A549 (cell line): ENCODE measurements around the gene COBL. TPM values are rescaled to one million over a fixed set of nuclear protein-coding genes. Genes with fewer than 3 reads are reported as not detected.
A peak's percentile ranks its signal among the peaks of the same experiment; 100 is the strongest.

Source experiments
- ATAC-seq, 2 experiments: fragments of 200-7000 bp in 1 of 2; fragments of >200 bp in 1 of 2; cut with Nextera tagmentation in 1 of 2; cut with Tn5 transposase in 1 of 2; 3 replicates each; pipeline versions ENCODE4 v1.8.0 to v1.9.1; 2018 to 2020; ENCODE audit warnings: mild to moderate bottlenecking in 1 of 2, moderate library complexity in 1 of 2
- CTCF ChIA-PET: fragments of 300-600 bp; sonication (Branson Sonifier 250); formaldehyde crosslinking; extraction: SDS; loops from one replicate; lab custom pipeline; 2021; ENCODE audit warnings: antibody characterized with exemption, inconsistent platforms; lab: Yijun Ruan, JAX
- POLR2A ChIA-PET: fragments of 350-600 bp; formaldehyde crosslinking; extraction: SDS; loops from one replicate; lab custom pipeline; 2021; ENCODE audit warnings: antibody characterized with exemption, inconsistent platforms; lab: Yijun Ruan, JAX
- DNase-seq, 2 experiments: peaks; one replicate each; pipeline versions ENCODE4 v3.0.0 to v3.0.0-alpha.2; 2011 to 2016; ENCODE audit warnings: low read depth in 1 of 2, low spot score in 1 of 2
- FAIRE-seq: peaks from 2 replicates; lab custom pipeline; 2011; peaks lifted over from hg19 to GRCh38; lab: Jason Lieb, UNC
- H3K27ac ChIP-seq, 2 experiments: fragments of >200 bp; sonication (Bioruptor Twin); formaldehyde crosslinking; 3 replicates each; pipeline ENCODE4 v1.5.1; 2016 to 2017
- H3K4me1 ChIP-seq: fragments of >200 bp; sonication (Bioruptor Twin); formaldehyde crosslinking; 3 replicates; pipeline ENCODE4 v1.6.1; 2016
- H3K4me2 ChIP-seq: fragments of >200 bp; sonication (Bioruptor Twin); formaldehyde crosslinking; 3 replicates; pipeline ENCODE4 v1.6.1; 2016
- H3K4me3 ChIP-seq: fragments of >200 bp; sonication (Bioruptor Twin); formaldehyde crosslinking; 3 replicates; pipeline ENCODE4 v1.5.1; 2016
- H3K9me3 ChIP-seq: fragments of >200 bp; sonication (Bioruptor Twin); formaldehyde crosslinking; 3 replicates; pipeline ENCODE4 v1.6.1; 2016
- BHLHE40 ChIP-seq: IDR thresholded peaks from 2 replicates; pipeline ENCODE4 v1.6.1; 2012; ENCODE audit warnings: low read depth, low read length, inconsistent platforms
- CBX8 ChIP-seq: fragments of 200-600 bp; sonication (generic); IDR thresholded peaks from 2 replicates; pipeline ENCODE4 v1.6.1; 2016
- CHD4 ChIP-seq: fragments of 200-600 bp; sonication (generic); IDR thresholded peaks from 2 replicates; pipeline ENCODE4 v1.6.1; 2016; ENCODE audit warnings: antibody characterized with exemption, mild to moderate bottlenecking, borderline replicate concordance
- EHMT2 ChIP-seq: fragments of 200-600 bp; sonication (generic); IDR thresholded peaks from 2 replicates; pipeline ENCODE4 v1.6.1; 2016; ENCODE audit warnings: antibody characterized with exemption, low read depth, mild to moderate bottlenecking, moderate library complexity
- ESRRA ChIP-seq: fragments of 150-350 bp; IDR thresholded peaks from 2 replicates; pipeline ENCODE4 v1.6.1; 2014; ENCODE audit warnings: mild to moderate bottlenecking, low read length, borderline replicate concordance
- FOSL2 ChIP-seq, 2 experiments: fragments of 450-650 bp in 1 of 2; fragments of >200 bp in 1 of 2; sonication (Bioruptor Twin) in 1 of 2; formaldehyde crosslinking; IDR thresholded peaks; 2 replicates each; pipeline versions ENCODE4 v1.5.0 to v1.6.1; 2016 to 2020; ENCODE audit warnings: mild to moderate bottlenecking in 1 of 2, moderate library complexity in 1 of 2
- FOXS1 ChIP-seq: fragments of 250-450 bp; sonication (Bioruptor Pico); IDR thresholded peaks from 2 replicates; pipeline ENCODE4 v1.5.0; 2020; ENCODE audit warnings: mild to moderate bottlenecking, moderate library complexity
- HEYL ChIP-seq: fragments of 250-450 bp; sonication (Bioruptor Pico); IDR thresholded peaks from 2 replicates; pipeline ENCODE4 v1.8.0; 2021; ENCODE audit warnings: mild to moderate bottlenecking, moderate library complexity
- HOXB5 ChIP-seq: fragments of 250-450 bp; sonication (Bioruptor Pico); IDR thresholded peaks from 2 replicates; pipeline ENCODE4 v1.5.0; 2020; ENCODE audit warnings: mild to moderate bottlenecking, moderate library complexity
- KDM1A ChIP-seq: fragments of 200-600 bp; sonication (generic); IDR thresholded peaks from 2 replicates; pipeline ENCODE4 v1.6.1; 2016; ENCODE audit warnings: low read depth, mild to moderate bottlenecking
- MYC ChIP-seq: IDR thresholded peaks from 2 replicates; pipeline ENCODE4 v1.6.1; 2012; ENCODE audit warnings: mild to moderate bottlenecking, inconsistent platforms, low read length, improper control_type of control experiment, borderline replicate concordance
- NPAS2 ChIP-seq: fragments of 250-450 bp; sonication (Bioruptor Pico); IDR thresholded peaks from 2 replicates; pipeline ENCODE4 v1.8.0; 2022; ENCODE audit warnings: mild to moderate bottlenecking, moderate library complexity, borderline replicate concordance
- PHF8 ChIP-seq: fragments of 200-600 bp; sonication (generic); IDR thresholded peaks from 2 replicates; pipeline ENCODE4 v1.6.1; 2016; ENCODE audit warnings: low read depth, mild to moderate bottlenecking, antibody characterized with exemption, moderate library complexity, borderline replicate concordance
- POLR2A ChIP-seq: IDR thresholded peaks from 2 replicates; pipeline ENCODE4 v1.6.1; 2012; ENCODE audit warnings: mild to moderate bottlenecking, low read length
- RCOR1 ChIP-seq: fragments of 150-350 bp; IDR thresholded peaks from 2 replicates; pipeline ENCODE4 v1.6.1; 2014; ENCODE audit warnings: antibody characterized with exemption, low read length, low read depth
- RFX5 ChIP-seq: fragments of 450-650 bp; IDR thresholded peaks from 2 replicates; pipeline ENCODE4 v1.7.1; 2014; ENCODE audit warnings: antibody characterized with exemption, mild to moderate bottlenecking, moderate library complexity
- RNF2 ChIP-seq: fragments of 200-600 bp; sonication (generic); IDR thresholded peaks from 2 replicates; pipeline ENCODE4 v1.6.1; 2016; ENCODE audit warnings: low read depth, mild to moderate bottlenecking, antibody characterized with exemption, moderate library complexity, borderline replicate concordance
- SMC3 ChIP-seq: fragments of >200 bp; sonication (Bioruptor Twin); formaldehyde crosslinking; IDR thresholded peaks from 3 replicates; pipeline ENCODE4 v1.6.1; 2018; ENCODE audit warnings: inconsistent platforms
- SREBF2 ChIP-seq: fragments of 450-650 bp; IDR thresholded peaks from 2 replicates; pipeline ENCODE4 v1.6.1; 2014; ENCODE audit warnings: mild to moderate bottlenecking, moderate library complexity
- ZSCAN20 ChIP-seq: fragments of 250-450 bp; sonication (Bioruptor Pico); IDR thresholded peaks from 2 replicates; pipeline ENCODE4 v1.8.0; 2022; ENCODE audit warnings: mild to moderate bottlenecking, moderate library complexity
- WGBS: methylation state at CpG from one replicate; pipeline ENCODE4 v1.1.6; 2017; ENCODE audit errors: missing lambda C conversion rate; 5-methylcytosine and 5-hydroxymethylcytosine counted together
- polyA plus RNA-seq, 4 experiments: library from polyadenylated mRNA; depleted of rRNA in 3 of 4; stranded (reverse); fragments of >200 nt; fragmentation: RNase III in 1 of 4; extraction: RNeasy Plus Mini Kit Qiagen cat#74134 plus additional on column Dnase treatment in 1 of 4; gene quantifications; 2 replicates in 3 of 4; 3 replicates in 1 of 4; pipeline ENCODE4 v1.2.3, GENCODE V29; 2011 to 2017
- TF ChIP-seq, protein P1 (sequence below): fragments of >200 bp; sonication (Bioruptor Twin); formaldehyde crosslinking; IDR thresholded peaks from 3 replicates; pipeline ENCODE4 v1.6.1; 2016
- TF ChIP-seq, protein P2 (sequence below): fragments of 250-450 bp; sonication (Bioruptor Pico); IDR thresholded peaks from 2 replicates; pipeline ENCODE4 v1.5.0; 2021; ENCODE audit warnings: mild to moderate bottlenecking, moderate library complexity, borderline replicate concordance
- TF ChIP-seq, protein P3 (sequence below): IDR thresholded peaks from 2 replicates; pipeline ENCODE4 v1.6.1; 2012; ENCODE audit warnings: low read depth, borderline replicate concordance
- TF ChIP-seq, protein P4 (sequence below): fragments of 200-600 bp; sonication (generic); IDR thresholded peaks from 2 replicates; pipeline ENCODE4 v1.6.1; 2016; ENCODE audit warnings: antibody characterized with exemption, mild to moderate bottlenecking, moderate library complexity
- TF ChIP-seq, protein P5 (sequence below): fragments of 150-350 bp; IDR thresholded peaks from 2 replicates; pipeline ENCODE4 v1.6.1; 2014; ENCODE audit warnings: low read depth, mild to moderate bottlenecking, low read length
- TF ChIP-seq, protein P6 (sequence below): fragments of 250-450 bp; sonication (Bioruptor Pico); IDR thresholded peaks from 2 replicates; pipeline ENCODE4 v1.5.0; 2020; ENCODE audit warnings: low read depth, mild to moderate bottlenecking, moderate library complexity
- TF ChIP-seq, protein P7 (sequence below): IDR thresholded peaks from 2 replicates; pipeline ENCODE4 v1.6.1; 2012

The COBL gene
- polyA plus RNA-seq, 2 of the 4 experiments (the other 2 are of a cell fraction) = 1.5 to 7.4 TPM

DNA sequence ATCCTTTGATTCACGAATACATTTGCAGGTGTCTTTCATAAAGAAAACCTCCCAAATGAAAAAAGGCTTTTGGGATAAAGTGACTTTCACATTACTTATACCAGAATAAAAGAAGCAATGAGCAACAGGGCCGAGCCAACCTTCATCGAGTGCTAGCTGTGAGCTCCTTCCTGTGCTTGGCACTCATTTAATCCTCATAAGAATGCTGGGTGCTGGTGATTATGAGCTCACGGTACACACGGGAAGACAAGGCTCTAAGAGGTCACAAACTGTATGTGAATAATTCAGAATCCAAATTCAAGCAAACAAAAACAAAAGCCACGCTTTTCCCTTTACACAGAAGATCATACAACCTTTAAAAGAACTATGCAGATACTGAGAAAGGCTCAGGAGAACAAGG is 156.2 kb downstream of the COBL start:
- FAIRE-seq = peak; percentile 54
- Histone ChIP-seq H3K4me1 (peaks cover 4% of the 10 kb centered on the region; the same call in 1 of the 3 replicates), H3K4me2 (no peak overlapping the region), H3K4me3 (no peak overlapping the region), H3K27ac (no peak overlapping the region), H3K9me3 (no peaks in the 10 kb centered on the region)
- no peak for DNase-seq
- no peak for ATAC-seq
- CTCF ChIA-PET = interaction anchor here (0.6 to 8.6 kb wide), 70 partner anchors 10 to 1067 kb away, joined by 3 to 176 read pairs (median 4); partner anchors contain the start of gene ZPBP
- 56% methylated on average over 6 of the region's 6 CpGs for WGBS
- POLR2A ChIA-PET = interaction anchor here (1.0 to 1.1 kb wide), 2 partner anchors 367 to 1066 kb away, joined by 3 read pairs; no protein-coding TSS in a partner anchor
- TF ChIP-seq ZSCAN20 (CRISPR knock-in tag) (no peak), RNF2 (no peak), KDM1A (no peak), HOXB5 (CRISPR knock-in tag) (no peak), BHLHE40 (no peak), POLR2A (no peak), SREBF2 (no peak), NPAS2 (CRISPR knock-in tag) (no peak), SMC3 (no peak), CBX8 (no peak), RFX5 (no peak), HEYL (CRISPR knock-in tag) (no peak), FOSL2 (IDR thresholded peaks at IDR 0.05) (no peak), FOSL2 (CRISPR knock-in tag; IDR thresholded peaks at IDR 0.05) (no peak), CHD4 (no peak)
- TF ChIP-seq, protein P1, sequence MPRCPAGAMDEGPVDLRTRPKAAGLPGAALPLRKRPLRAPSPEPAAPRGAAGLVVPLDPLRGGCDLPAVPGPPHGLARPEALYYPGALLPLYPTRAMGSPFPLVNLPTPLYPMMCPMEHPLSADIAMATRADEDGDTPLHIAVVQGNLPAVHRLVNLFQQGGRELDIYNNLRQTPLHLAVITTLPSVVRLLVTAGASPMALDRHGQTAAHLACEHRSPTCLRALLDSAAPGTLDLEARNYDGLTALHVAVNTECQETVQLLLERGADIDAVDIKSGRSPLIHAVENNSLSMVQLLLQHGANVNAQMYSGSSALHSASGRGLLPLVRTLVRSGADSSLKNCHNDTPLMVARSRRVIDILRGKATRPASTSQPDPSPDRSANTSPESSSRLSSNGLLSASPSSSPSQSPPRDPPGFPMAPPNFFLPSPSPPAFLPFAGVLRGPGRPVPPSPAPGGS = no peak
- TF ChIP-seq, protein P2, sequence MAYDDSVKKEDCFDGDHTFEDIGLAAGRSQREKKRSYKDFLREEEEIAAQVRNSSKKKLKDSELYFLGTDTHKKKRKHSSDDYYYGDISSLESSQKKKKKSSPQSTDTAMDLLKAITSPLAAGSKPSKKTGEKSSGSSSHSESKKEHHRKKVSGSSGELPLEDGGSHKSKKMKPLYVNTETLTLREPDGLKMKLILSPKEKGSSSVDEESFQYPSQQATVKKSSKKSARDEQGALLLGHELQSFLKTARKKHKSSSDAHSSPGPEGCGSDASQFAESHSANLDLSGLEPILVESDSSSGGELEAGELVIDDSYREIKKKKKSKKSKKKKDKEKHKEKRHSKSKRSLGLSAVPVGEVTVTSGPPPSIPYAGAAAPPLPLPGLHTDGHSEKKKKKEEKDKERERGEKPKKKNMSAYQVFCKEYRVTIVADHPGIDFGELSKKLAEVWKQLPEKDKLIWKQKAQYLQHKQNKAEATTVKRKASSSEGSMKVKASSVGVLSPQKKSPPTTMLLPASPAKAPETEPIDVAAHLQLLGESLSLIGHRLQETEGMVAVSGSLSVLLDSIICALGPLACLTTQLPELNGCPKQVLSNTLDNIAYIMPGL (CRISPR knock-in tag) = no peak
- TF ChIP-seq, protein P3, sequence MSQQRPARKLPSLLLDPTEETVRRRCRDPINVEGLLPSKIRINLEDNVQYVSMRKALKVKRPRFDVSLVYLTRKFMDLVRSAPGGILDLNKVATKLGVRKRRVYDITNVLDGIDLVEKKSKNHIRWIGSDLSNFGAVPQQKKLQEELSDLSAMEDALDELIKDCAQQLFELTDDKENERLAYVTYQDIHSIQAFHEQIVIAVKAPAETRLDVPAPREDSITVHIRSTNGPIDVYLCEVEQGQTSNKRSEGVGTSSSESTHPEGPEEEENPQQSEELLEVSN = no peak
- TF ChIP-seq, protein P4, sequence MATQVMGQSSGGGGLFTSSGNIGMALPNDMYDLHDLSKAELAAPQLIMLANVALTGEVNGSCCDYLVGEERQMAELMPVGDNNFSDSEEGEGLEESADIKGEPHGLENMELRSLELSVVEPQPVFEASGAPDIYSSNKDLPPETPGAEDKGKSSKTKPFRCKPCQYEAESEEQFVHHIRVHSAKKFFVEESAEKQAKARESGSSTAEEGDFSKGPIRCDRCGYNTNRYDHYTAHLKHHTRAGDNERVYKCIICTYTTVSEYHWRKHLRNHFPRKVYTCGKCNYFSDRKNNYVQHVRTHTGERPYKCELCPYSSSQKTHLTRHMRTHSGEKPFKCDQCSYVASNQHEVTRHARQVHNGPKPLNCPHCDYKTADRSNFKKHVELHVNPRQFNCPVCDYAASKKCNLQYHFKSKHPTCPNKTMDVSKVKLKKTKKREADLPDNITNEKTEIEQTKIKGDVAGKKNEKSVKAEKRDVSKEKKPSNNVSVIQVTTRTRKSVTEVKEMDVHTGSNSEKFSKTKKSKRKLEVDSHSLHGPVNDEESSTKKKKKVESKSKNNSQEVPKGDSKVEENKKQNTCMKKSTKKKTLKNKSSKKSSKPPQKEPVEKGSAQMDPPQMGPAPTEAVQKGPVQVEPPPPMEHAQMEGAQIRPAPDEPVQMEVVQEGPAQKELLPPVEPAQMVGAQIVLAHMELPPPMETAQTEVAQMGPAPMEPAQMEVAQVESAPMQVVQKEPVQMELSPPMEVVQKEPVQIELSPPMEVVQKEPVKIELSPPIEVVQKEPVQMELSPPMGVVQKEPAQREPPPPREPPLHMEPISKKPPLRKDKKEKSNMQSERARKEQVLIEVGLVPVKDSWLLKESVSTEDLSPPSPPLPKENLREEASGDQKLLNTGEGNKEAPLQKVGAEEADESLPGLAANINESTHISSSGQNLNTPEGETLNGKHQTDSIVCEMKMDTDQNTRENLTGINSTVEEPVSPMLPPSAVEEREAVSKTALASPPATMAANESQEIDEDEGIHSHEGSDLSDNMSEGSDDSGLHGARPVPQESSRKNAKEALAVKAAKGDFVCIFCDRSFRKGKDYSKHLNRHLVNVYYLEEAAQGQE = no peak

DNA sequence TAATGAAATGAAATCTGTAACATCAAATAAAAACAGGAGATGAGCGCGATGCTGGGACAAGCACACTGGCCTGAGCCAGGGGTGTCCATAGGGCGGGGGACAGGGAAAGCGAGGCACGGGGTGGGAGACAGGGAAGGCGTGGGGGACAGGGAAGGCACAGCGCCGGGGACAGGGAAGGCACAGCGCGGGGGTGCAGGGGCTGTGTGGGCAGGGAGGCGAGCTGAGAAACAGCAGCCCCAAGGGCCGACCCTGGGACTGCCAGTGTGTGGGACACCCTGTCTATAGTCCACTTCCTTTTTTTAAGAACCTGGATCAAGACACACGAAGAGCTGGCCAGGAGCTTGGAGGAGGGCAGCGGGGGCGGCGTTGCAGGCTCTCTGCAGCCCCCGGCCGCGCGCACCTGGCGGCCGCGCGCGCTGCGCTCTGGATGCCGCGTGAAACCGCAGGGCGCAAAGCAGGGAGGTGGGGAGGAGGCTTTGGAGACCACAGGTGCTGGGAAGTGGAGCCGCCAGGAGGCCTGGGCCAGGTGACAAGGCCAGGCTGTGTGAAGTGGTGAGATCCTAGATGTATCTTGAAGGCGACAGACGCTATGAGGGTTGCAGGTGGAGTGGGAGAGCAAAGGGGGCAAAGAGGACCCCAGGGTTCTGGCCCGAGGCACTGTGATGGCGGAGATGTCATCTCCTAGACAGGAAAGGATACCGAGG is 157.7 kb downstream of the COBL start:
- 90% methylated on average over 36 of the region's 36 CpGs for WGBS
- Histone ChIP-seq H3K27ac (no peak overlapping the region), H3K4me2 (no peak overlapping the region), H3K4me1 (peaks cover 4% of the 10 kb centered on the region; the same call in 1 of the 3 replicates), H3K9me3 (no peaks in the 10 kb centered on the region), H3K4me3 (no peak overlapping the region)
- ChIA-PET CTCF (interaction anchor here (0.6 to 8.6 kb wide), 8 partner anchors 18 to 1066 kb away, joined by 3 to 111 read pairs (median 40); partner anchors contain the start of gene ZPBP), POLR2A (no interaction called here)
- no peak for DNase-seq
- FAIRE-seq = no peak
- ATAC-seq = no peak
- TF ChIP-seq RCOR1 (no peak), ESRRA (no peak), MYC (no peak), EHMT2 (no peak), FOXS1 (CRISPR knock-in tag) (no peak), PHF8 (no peak)
- TF ChIP-seq, protein P5, sequence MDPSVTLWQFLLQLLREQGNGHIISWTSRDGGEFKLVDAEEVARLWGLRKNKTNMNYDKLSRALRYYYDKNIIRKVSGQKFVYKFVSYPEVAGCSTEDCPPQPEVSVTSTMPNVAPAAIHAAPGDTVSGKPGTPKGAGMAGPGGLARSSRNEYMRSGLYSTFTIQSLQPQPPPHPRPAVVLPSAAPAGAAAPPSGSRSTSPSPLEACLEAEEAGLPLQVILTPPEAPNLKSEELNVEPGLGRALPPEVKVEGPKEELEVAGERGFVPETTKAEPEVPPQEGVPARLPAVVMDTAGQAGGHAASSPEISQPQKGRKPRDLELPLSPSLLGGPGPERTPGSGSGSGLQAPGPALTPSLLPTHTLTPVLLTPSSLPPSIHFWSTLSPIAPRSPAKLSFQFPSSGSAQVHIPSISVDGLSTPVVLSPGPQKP = no peak
- TF ChIP-seq, protein P6, sequence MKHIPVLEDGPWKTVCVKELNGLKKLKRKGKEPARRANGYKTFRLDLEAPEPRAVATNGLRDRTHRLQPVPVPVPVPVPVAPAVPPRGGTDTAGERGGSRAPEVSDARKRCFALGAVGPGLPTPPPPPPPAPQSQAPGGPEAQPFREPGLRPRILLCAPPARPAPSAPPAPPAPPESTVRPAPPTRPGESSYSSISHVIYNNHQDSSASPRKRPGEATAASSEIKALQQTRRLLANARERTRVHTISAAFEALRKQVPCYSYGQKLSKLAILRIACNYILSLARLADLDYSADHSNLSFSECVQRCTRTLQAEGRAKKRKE (CRISPR knock-in tag) = no peak
- TF ChIP-seq, protein P7, sequence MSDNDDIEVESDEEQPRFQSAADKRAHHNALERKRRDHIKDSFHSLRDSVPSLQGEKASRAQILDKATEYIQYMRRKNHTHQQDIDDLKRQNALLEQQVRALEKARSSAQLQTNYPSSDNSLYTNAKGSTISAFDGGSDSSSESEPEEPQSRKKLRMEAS = no peak
